Activated CD8-positive, alpha-beta memory T cell treated with anti-CD3 and anti-CD28 coated beads for 48 hours (primary cell): ENCODE measurements around the gene SYNJ2.

ENCODE experiments used
- DNase-seq, 3 experiments: peaks; one replicate each; pipeline ENCODE4 v3.0.0-alpha.2; 2020; ENCODE audit warnings: low read depth in 2 of 3, low spot score in 2 of 3

Gene SYNJ2

DNA sequence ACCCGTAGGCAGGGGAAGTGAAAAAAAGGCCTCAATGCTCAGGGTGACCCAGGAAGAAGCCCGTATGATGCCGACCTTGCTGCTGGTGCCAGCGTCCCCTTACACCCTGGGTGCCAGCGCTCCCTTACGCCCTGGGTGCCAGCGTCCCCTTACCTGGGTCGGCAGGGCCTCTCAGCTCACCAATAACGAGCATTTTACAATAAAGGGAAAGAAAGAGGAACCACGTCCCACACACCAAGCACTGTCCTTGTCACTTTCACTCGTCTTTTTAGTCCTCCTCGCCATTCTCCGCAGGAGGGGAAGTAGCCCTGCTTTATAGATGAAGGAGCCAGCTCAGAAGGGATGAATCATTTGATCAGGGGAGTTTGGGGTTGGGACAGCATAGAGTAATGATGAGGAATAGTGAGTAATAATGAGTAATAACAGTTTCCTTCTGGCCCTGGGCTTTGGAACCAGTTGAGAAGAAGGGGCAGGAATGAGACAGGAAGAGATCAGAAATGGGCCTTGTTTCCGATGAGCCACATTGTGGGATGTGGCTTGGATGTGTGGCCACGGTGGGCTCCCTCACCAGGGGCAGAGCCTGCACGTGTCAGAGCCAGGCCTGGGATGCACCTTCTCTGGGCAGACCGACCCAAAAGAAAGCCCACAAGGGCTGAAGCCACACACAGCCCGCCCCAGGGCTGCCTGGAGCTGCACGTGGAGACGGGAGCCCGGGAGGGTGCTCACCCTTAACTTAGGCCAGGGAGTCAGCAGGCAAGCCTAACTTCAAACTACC lies 75.7 kb downstream of the SYNJ2 start:
- DNase-seq, result no peak

DNA sequence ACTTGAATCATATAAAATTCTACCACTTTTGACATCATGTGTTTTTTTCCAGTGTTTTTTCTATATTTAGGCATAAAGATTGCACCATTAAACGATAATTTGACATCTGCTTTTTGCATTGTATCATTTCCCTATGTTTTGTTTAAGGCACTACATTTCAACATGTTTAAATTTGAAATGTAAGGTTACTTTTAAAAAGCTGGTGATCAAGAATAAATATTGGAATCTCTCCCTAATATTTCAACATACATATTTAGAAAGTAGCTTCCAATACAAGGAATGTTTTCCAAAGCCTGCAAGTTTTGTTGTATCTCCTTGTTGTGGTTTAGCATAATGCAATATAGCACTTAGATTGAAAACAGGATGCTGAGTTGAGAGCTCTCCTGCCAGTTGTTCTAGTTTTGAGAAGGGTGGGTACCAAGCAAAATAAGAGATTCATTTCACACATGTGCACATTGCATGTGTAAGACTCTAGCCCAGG lies 76.5 kb downstream of the SYNJ2 start:
- no peak for DNase-seq

DNA sequence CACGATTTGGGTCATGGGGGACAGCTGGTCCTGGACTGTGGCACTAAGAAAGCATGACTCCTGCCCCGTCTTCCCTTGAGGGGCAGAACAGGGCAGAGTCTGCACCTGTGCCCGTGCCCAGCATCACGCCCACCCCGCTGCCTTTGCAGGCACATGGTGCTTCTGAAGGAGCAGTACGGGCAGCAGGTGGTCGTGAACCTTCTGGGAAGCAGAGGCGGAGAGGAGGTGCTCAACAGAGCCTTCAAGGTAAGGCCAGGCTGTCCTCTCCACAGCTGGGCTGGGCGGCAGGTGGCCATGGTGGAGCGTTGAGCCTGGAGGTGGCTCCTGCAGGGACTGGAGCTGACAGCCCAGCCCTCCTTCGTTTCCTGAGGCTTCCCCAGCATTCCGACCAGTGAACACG lies 77.4 kb downstream of the SYNJ2 start:
- no peak for DNase-seq

DNA sequence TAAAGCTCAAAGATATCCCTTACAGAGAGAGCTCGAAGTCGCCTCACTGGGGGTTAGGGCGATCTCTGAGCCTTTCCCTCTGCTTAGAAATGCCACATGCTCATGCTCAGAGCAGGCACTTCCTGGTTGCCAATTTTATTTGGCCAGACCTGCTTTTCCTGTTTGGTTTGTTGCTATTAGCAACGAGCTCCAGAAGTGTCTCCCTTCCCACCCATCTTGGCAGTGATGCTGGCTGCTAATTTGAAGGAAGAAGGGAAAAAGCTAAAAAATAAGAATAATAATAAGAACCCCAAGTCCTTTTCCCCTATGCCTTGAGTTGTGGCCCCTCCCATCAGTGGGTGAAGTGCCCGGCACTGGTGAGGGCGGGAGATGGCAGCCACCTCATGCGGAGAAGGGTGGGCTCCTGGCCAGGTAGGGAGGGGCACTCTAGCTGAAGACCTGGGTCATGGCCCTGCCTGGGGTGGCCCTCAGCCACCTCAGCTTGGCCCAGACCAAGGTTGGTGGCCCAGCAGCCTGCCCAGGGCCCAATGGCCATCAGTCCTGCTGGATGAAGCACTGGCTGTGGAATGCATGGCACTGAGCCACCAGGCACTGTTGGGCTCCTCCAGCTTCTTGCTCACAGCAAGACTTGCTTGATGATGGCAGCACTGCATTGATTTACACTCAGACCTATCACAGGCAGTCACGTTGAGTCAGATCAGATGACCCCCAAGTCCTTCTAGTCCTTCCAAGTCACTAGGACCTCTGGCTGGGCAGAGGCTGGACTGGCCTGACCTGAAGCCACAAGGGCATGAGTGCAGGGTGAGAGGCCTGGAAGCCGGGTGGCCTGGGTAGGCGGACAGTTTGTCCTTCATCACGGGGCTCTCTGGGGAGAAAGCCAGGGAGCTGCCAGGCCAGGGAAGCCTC lies 79.0 kb downstream of the SYNJ2 start:
- DNase-seq, result no peak

DNA sequence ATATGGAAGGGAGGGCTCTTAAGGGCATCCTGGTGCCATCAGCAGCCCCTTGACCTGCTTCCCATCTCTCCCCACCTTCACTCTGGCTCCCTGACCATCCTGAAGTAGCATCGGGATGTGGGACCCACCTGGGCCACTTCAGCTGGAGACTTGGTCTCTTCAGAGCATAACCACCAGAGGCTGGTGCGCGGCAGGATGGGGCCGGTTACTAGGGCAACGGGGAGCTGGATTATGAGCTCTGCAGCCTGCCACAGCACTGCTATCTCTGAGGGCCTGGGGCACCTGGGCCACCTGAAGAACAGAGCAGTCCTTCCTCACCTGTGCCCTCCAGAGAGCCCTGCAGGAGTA lies 79.7 kb downstream of the SYNJ2 start:
- DNase-seq, result no peak

DNA sequence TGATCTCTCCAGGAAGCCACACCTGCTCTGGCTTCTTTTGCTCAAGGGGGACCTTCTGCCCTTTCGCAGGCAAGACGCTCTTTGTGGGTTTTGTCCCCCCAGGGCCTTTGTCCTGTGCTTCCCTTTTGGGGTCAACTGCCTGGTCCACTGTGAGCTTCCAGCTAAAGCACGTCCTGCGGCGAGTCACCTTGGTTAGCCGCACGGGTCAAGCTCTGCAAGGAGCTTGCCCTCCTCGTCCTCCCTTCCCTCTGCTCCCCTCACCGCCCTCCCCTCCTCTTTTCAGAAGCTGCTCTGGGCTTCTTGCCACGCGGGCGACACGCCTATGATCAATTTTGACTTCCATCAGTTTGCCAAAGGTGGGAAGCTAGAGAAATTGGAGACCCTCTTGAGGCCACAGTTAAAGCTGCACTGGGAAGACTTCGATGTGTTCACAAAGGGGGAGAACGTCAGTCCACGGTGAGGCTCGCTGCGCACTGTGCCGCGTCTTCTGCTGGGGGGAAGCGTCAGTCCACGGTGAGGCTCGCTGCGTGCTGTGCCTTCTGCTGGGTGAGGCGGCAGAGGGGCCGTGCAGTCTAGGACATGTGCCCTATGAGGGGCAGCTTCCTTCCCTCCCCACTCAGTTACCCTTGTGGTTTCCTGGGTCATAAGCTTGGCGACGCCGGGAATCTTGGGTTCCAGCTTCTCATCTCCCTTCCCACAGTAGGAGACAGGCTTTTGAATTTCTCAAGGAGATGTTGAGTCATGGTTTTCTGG lies 80.2 kb downstream of the SYNJ2 start:
- no peak for DNase-seq

DNA sequence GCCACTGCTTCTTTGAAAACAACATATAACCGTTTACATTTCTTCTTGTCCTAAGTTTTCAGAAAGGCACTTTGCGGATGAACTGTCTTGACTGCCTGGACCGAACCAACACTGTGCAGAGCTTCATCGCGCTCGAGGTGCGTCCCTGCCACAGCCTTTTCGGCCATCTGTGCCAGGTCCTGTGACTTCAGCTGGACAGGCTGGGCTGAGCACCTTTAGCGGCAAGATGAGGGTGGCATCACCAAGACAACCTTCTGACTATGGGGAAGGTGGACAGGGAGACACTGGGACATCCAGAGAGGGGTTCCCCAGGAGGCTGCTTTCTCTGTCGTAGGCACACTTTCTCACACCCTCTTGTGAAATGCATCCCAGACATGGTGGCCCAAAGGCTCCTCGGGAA lies 82.1 kb downstream of the SYNJ2 start:
- DNase-seq, result no peak

DNA sequence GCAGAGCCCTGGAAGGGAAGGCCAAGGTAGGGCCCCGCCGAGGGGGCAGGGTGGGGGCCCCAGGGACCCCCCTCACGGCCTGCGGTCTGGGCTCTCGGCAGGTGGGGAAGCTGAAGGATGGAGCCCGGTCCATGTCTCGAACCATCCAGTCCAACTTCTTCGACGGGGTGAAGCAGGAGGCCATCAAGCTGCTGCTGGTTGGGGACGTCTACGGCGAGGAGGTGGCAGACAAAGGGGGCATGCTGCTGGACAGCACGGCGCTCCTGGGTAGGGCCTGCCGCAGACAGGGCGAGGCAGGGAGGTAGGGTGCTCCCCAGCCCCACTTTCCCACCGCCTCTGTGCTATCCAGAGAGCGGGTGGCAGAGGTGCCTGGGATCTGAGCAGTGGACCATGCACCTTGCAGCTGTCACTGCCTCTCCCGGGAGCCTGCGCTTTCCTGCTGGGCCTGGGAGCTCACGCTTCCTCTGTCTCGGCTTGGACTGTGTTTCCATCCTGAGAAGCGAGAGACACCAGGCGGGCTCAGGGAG lies 83.1 kb downstream of the SYNJ2 start:
- DNase-seq, result no peak

DNA sequence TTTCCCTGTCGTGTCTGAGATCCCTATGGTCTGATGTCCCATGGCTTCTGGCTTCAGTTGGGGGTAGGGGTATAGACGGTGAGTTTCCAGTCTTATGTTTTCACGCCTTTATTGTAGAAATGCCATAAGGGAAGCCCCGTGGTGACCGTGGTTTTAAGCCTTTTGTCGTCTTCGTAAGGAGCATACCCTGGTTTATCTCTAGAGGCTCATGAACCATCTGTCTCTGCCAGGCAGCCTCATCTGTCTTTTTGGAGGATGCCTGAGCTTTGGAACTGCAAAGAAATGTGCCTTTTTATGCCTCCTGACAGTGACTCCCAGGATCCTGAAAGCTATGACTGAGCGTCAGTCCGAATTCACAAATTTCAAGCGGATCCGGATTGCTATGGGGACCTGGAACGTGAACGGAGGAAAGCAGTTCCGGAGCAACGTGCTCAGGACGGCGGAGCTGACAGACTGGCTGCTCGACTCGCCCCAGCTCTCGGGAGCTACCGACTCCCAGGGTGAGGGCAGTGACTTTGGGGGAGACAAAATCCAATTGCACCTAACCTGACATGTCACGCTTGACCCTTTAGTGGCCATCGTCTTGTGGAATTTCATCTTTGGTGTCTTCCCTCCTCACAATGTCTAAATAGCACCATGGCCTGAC lies 84.6 kb downstream of the SYNJ2 start:
- no peak for DNase-seq

DNA sequence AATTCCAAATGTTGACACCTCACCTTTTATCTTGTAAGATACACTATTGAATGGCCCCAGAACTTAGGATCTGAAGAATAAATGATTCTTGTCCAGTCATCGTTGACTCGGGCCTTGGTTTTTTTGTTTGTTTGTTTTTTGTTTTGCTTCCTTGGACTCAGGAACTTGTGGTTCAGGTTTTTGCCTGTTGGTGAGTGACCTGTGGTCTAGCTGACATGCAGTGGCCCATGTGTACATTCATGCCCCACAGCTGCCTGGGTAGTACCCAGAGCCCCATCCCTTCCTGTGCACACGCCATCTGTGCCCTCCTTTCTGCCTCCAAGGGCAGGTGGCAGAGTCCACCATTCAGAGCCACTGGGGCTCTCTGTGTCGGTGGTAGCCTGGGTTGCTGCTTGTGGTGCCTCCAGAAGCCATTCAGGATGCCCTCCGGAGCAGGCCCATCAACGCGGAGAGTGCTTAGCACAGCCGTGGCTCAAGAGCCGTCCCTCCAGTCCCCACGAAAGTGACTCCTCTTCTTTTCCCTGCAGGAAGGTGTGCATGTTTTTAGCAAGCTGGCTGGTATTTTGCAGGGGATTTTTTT lies 85.9 kb downstream of the SYNJ2 start:
- no peak for DNase-seq

DNA sequence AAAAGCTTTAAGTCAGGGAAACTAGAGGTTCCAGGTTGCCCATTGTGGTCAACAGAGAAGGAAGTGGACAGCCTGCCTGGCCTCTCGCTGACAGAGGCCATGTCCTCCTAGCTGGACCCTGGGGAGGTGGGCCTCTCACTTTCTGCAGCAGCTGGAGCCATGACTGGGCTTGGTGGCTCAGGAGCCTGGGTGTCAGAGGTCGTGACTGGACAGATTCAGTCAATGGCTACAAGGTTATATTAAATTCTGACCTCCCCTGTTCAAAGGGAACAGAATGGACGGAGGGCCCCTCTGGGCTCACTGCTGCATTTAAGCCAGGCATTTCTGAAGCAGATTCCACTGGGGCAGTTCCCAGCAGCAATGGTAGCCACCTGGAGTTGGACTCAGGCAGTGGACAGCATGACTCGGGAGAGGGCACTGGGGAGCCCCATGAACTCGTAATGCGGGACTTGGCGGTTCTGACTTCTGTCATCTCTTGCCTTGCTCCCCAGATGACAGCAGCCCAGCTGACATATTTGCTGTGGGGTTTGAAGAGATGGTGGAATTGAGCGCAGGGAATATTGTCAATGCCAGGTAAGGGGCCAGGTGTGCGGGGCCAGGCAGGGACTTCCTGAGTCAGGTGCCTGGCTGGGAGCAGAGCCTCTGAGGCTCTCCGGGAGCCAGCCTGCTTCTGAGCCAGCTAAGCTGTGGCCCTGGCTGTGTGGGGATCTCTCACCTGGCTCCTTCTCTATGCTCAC lies 86.7 kb downstream of the SYNJ2 start:
- DNase-seq, result no peak

DNA sequence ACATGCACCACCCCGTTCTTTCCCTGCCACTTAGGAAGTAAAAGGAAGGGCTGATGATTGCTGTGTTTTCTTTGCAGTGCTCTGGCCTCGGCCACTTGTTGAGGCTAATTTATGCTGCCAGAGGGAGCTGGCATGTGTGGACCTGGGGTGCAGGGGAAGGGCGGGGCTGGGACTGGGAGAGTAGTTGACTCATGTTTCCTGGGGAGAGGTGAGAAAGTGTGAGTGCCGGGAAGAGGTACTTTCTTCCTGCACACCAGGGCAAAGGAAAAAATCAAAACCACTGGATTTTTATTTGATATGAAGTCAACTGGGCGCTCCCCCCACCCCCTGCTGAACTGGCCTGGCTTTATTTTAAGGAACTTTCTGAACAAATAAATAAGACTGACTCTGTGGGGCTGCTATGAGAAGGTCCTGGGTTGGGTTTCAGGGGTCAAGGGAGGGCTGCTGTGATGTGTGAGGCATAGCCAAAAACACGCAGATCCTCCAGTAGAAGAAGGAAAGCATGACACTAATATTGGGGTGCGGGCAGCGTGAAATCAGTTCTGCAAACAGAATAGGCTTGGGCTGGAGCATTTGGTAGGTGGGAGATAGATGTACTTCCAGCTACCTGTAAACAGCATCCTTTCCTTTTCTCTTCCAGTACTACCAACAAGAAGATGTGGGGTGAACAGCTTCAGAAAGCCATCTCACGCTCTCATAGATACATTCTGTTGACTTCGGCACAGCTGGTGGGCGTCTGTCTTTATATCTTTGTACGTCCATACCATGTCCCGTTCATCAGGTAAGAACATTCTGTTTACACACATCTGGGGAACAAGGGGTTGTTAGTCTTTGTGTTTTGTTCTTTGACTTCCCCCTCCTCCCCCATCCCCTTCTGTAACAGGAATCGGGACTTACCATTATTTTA lies 87.5 kb downstream of the SYNJ2 start:
- no peak for DNase-seq

DNA sequence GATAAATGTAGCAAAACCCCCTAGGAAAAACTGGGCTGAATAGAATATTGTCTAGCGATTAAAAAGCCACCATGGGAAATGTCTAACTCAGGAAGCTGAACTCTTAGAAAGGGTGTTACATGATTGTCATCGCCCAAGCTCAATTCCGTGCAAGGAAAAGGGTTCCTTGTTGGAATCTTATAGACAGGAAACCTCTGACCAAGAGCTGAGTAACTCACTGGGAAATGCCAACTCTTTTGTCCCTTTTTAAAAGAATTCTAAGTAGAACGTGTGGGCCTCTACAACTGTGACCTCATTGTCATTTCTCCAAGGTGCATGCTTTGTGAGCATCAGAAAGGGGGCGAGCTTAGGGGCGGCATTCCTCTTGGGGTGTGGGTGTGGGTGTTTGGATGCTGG lies 88.1 kb downstream of the SYNJ2 start:
- no peak for DNase-seq

DNA sequence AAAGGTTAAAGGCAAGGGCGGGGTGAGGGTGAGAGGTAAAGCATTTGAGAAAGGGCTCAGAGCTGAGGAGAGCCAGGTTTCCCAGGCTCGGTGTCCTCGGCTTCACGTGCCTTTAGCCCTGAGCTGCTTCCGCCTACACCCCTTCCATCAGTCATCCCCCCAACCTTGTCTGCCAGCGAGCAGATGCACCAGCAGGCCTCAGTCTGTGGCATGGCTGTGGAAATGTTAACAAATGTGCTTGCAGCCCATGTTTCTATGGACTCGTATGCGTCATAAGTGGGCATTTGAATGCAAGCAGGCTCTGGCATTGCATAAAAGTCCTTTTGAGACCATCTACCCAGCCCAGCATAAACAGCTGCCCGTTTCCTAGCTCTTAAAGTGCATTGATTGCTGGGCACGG lies 88.8 kb downstream of the SYNJ2 start:
- DNase-seq, result no peak

DNA sequence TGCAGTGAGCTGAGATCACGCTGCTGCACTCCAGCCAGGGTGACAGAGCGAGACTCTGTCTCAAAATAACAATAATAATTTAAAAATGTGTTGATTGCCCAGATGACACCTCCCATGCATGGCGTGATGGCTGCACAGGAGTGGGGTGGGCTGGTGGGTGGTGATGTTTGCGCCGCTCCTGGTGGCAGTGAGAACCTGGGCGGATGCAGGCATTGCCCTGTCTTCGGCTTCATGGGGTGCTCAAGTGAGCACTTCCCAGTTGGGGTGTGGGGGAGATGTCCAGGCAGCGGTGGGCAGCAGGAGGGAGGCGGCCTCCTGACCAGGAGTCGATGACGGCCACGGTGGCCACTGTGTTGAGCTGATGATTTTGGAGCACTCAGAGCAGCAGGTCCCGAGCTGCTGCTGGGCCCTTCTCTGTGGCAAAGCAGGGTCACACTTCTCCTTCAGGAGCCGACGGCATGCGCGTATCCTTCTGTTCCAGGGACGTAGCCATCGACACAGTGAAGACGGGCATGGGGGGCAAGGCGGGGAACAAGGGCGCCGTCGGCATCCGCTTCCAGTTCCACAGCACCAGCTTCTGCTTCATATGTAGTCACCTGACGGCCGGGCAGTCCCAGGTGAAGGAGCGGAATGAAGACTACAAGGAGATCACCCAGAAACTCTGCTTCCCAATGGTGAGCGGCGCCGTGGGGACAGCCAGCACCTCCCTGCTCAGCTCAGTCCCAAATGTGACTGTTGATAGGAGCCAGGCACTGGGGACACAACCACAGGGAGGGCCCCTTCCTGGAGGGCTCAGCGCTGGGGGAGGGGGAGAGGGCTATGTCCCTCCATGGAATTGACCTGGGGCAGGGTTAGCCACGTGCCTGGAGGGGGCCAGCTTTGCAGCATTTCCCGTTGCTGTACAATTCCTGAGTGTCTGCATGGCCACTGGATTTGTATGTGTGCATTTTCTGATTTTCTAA lies 89.7 kb downstream of the SYNJ2 start:
- DNase-seq, result no peak

DNA sequence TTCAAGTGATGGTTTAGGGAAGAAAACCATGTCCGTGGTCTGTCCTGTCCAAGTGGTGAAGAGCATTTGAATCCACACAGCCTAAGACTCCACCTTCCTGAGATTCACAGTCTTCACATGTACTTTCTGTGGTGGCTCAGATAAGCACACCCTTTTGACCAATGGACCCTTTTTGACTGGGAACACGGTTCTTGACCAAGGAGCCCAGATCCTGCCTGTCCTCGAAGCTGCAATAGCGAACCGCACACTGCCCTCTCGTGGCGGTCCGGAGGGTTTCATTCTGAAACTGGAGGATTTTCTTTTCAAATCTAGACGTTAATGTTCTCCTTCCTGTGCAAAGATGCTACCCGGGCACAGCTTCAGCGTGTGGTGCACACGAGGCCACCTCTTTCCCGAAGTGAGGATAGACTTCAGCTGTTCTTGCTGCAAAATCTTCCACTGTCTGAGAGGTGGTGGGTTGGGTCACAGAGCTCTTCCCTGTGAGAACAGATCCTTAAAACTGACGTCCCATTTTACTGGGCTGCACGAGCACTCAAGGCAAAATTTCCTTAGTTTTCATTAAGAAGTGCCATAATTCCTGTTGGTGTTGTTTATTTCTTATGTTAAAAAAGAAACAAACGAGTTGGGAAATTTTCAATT lies 90.5 kb downstream of the SYNJ2 start:
- DNase-seq, result peak; percentile 34 to 63 (median 35)

DNA sequence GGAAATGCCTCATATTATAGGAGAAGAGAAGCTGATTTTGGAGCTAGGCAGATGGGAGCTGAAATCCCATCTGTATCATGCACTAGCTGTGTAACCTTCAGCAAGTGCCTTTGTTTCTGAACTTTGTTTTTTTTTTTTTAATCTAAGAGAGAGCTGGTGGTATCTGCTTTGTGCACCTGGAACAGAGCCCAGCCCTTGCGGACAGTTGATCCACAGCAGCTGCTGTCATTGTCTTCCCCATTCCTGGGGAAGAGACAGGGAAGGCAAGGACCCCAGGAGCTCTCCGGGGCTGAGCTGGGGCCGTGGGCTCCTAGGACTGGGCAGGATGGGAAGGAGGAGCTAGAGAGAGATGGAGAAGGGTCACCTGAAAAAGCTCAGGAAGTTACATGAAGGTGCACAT lies 92.1 kb downstream of the SYNJ2 start:
- no peak for DNase-seq
